Keratinocyte (primary cell): ENCODE results near the gene KCNT2.

ENCODE experiments used
- CTCF ChIP-seq, 3 experiments: IDR thresholded peaks in 1 of 3; conservative IDR thresholded peaks in 1 of 3; optimal IDR thresholded peaks in 1 of 3; 2 replicates in 2 of 3; 3 replicates in 1 of 3; pipeline versions ENCODE3 to v1.5.1; 2011; ENCODE audit warnings: low read length in 3 of 3, mild to moderate bottlenecking in 3 of 3, moderate library complexity in 2 of 3, control low read depth in 1 of 3, inconsistent platforms in 1 of 3; ENCODE audit not compliant: insufficient read depth in 2 of 3; ENCODE audit errors: extremely low read depth in 1 of 3
- EZH2 ChIP-seq: IDR thresholded peaks from one replicate; pipeline ENCODE4 v1.6.1; 2012; ENCODE audit warnings: inconsistent platforms, mild to moderate bottlenecking, low read length, moderate library complexity

GRCh38 chr1:196637606-196638005, 29.4 kb upstream of the KCNT2 start:
- TF ChIP-seq CTCF (optimal IDR thresholded peaks at IDR 0.05 in 1 of 3, IDR thresholded peaks at IDR 0.05 in 1 of 3, conservative IDR thresholded peaks at IDR 0.05 in 1 of 3; ENCODE audit: extremely low read depth in 1 of 3, insufficient read depth in 2 of 3, low read length in 3 of 3) = no peak
- no peak for TF ChIP-seq EZH2
